Measurements from ENCODE around the gene MSH2.

GRCh38 chr2:47512581-47513083 lies 109.7 kb downstream of the MSH2 start:
- TF ChIP-seq, protein P1, sequence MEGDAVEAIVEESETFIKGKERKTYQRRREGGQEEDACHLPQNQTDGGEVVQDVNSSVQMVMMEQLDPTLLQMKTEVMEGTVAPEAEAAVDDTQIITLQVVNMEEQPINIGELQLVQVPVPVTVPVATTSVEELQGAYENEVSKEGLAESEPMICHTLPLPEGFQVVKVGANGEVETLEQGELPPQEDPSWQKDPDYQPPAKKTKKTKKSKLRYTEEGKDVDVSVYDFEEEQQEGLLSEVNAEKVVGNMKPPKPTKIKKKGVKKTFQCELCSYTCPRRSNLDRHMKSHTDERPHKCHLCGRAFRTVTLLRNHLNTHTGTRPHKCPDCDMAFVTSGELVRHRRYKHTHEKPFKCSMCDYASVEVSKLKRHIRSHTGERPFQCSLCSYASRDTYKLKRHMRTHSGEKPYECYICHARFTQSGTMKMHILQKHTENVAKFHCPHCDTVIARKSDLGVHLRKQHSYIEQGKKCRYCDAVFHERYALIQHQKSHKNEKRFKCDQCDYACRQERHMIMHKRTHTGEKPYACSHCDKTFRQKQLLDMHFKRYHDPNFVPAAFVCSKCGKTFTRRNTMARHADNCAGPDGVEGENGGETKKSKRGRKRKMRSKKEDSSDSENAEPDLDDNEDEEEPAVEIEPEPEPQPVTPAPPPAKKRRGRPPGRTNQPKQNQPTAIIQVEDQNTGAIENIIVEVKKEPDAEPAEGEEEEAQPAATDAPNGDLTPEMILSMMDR (IDR thresholded peaks at IDR 0.05), result no peak
- TF ChIP-seq POLR2A (IDR thresholded peaks at IDR 0.05), result no peak

Measured in tibial nerve (tissue), 3 donors.